Activated CD4-positive, alpha-beta memory T cell treated with anti-CD3 and anti-CD28 coated beads, Interleukin-2, amount 10 ng/mL, durations not matched to agents 7 days and 5 days (primary cell): ENCODE results near the gene BTBD9. TPM values are rescaled to one million over a fixed set of nuclear protein-coding genes. Genes with fewer than 3 reads are reported as not detected.

Source experiments
- CTCF ChIA-PET: fragments of 350-600 bp; sonication (Branson Sonifier 250); formaldehyde crosslinking; loops from one replicate; lab custom pipeline; 2021; ENCODE audit warnings: antibody characterized with exemption, inconsistent platforms; lab: Charles Lee
- POLR2A ChIA-PET: fragments of 350-600 bp; sonication (Branson Sonifier 250); formaldehyde crosslinking; loops from one replicate; lab custom pipeline; 2021; ENCODE audit warnings: antibody characterized with exemption; lab: Charles Lee
- DNase-seq: peaks from one replicate; pipeline ENCODE4 v3.0.0-alpha.2; 2020
- H3K27ac Mint-ChIP-seq: one replicate; pipeline ENCODE4 v1.8.0; 2021; ENCODE audit warnings: mild to moderate bottlenecking, mixed read lengths
- H3K27me3 Mint-ChIP-seq: one replicate; pipeline ENCODE4 v1.8.0; 2021; ENCODE audit warnings: mixed read lengths
- H3K36me3 Mint-ChIP-seq: one replicate; pipeline ENCODE4 v1.8.0; 2021; ENCODE audit warnings: low read depth, mixed read lengths
- H3K4me1 Mint-ChIP-seq: one replicate; pipeline ENCODE4 v1.8.0; 2021; ENCODE audit warnings: mixed read lengths
- H3K4me3 Mint-ChIP-seq: one replicate; pipeline ENCODE4 v1.8.0; 2021; ENCODE audit warnings: mild to moderate bottlenecking, mixed read lengths
- H3K9me3 Mint-ChIP-seq: one replicate; pipeline ENCODE4 v1.8.0; 2021; ENCODE audit warnings: mixed read lengths
- total RNA-seq, 2 experiments: library from RNA; stranded (reverse); gene quantifications; one replicate each; pipeline ENCODE4 v1.2.3, GENCODE V29; 2021

Gene BTBD9
- total RNA-seq, 2 experiments from 2014 or later = 14.7 to 16.1 TPM

DNA sequence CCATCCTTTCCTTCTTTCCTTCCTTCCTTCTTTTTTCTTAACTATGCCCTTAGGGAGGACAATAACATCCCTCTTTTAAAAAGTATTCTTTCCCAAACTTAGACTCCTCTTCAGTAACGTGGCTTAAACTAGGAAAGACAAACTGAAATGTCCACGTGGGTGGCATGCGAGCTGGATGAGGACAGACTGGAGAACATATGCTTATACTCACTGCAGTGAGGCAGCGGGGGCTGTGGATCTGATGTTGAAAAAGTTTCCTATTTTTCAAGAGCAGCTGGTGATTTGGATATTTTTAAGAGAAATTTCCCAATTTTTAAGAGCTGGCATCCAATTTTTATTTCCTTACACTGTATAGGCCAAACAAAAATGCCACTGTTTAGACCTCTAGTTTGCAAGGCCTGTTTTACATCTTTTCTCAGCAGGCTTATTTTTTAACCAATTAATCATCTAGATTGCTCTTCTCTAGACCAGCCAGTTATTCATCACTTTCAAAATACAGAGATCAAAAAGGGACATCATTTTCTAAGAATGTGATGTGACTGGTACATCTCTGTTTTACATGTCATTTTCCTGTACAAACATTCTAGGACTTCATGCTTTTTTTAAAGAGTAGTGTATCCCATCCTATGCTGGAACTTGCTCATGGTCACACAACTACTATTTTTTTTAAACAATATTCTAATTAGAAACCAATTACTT, 226.5 kb downstream of the BTBD9 start:
- POLR2A ChIA-PET = no interaction called here
- H3K9me3 Mint-ChIP-seq = no peaks in the 10 kb centered on the region

DNA sequence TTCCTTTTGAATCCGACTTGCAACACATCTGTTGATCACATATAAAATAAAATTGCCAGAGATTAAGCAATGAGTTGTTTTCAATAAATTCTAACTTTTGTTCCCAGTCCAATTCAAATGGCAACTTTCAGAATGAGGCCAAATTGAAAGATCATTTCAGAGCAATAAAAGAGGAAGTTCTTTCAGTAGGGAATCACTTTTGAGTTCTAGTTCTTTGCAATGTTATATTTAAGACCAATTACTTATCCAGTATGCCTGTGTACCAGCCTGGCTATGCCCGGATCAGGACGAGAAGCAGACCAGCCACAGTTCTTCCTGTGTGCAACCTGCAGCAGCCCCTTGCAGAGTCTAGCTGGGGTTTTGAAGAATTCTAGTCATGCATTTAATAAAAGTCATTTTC, 232.5 kb downstream of the BTBD9 start:
- ChIA-PET POLR2A (no interaction called here), CTCF (no interaction called here)
- no peak for DNase-seq
- no peak overlapping the region for H3K4me3 Mint-ChIP-seq
- H3K27ac Mint-ChIP-seq = no peak overlapping the region
- no peaks in the 10 kb centered on the region for H3K9me3 Mint-ChIP-seq
- no peaks in the 10 kb centered on the region for H3K27me3 Mint-ChIP-seq
- no peaks in the 10 kb centered on the region for H3K36me3 Mint-ChIP-seq
- peaks cover 12% of the 10 kb centered on the region for H3K4me1 Mint-ChIP-seq

More for the DNA sequence above, 226.5 kb downstream of the BTBD9 start:
- CTCF ChIA-PET = no interaction called here
- H3K4me3 Mint-ChIP-seq = no peak overlapping the region
- H3K27ac Mint-ChIP-seq = no peak overlapping the region
- H3K27me3 Mint-ChIP-seq = no peaks in the 10 kb centered on the region
- no peaks in the 10 kb centered on the region for H3K36me3 Mint-ChIP-seq
- peaks cover 6% of the 10 kb centered on the region for H3K4me1 Mint-ChIP-seq
- DNase-seq = no peak

DNA sequence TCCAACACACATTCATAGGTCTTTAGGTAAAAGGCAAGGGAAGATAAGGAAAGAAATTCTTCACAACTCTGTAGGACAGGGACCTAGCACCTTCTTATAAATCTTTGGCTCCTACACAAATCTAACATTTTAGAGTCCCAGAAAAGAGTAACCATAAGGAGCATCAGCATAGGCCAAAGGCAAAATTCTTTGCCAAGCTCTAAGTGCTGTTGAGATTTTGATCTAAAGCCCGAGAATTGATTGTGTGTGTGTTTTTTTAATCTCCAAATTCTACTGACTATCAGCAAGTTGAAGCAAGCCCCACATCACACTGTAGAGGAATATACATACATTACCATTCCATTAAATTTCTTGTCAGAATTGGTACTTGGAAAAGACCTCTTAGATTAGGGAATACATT, 233.6 kb downstream of the BTBD9 start:
- Mint-ChIP-seq H3K27ac (no peak overlapping the region), H3K27me3 (no peaks in the 10 kb centered on the region), H3K36me3 (no peaks in the 10 kb centered on the region), H3K9me3 (no peaks in the 10 kb centered on the region), H3K4me1 (peaks cover 12% of the 10 kb centered on the region), H3K4me3 (no peak overlapping the region)
- CTCF ChIA-PET = no interaction called here
- no peak for DNase-seq
- POLR2A ChIA-PET = no interaction called here

DNA sequence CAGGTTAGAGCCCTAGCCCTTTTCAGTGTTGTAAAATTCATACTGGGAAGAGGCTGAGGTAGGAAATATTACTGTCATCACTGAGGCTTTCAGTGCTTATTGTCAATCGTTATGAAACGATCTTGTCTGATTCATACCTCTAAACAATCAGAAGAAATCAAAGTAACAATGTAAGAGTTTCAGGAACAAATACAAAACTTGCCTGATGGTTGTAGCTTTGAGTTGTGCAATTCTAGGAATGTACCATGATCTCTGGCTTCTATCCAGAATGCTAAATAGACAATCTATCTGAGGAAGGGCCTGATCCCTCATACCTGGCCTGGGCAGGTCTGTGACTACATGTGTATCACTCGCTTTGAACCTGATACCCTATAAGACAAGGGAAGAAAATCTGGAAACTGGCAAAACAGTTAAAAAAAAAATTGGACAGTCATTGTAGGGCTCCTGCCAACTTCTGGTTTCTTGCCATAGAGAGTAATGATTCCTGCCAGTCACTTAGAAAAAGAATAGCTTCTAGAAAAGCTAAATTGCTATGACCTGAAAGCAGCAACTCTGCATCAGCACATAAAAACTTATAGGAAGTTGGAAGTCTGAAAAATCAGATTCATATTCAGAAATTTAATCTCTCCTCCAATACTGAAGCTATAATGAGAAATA, 234.7 kb downstream of the BTBD9 start:
- Mint-ChIP-seq H3K27ac (no peak overlapping the region), H3K4me1 (peaks cover 12% of the 10 kb centered on the region), H3K36me3 (no peaks in the 10 kb centered on the region), H3K4me3 (no peak overlapping the region), H3K27me3 (no peaks in the 10 kb centered on the region), H3K9me3 (no peaks in the 10 kb centered on the region)
- POLR2A ChIA-PET = no interaction called here
- DNase-seq = no peak
- CTCF ChIA-PET = no interaction called here

DNA sequence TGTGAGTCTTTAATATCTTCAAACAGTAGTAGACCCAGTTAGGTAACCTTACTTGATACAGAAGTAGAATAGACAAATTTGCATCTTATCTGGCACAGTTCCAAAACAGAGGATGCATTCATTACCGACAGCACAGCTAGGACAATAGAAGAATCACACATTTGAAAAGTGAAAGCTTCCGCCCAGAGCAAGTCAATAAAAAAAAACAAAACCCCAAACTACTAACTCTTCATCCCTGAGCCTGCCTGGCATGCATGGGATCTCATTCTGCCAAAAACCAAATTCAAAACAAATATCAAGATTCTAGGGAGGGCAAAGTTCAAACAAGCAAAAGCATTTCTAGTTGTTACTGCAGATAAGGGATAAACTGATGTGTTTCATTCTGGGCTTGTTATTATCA, 235.4 kb downstream of the BTBD9 start:
- CTCF ChIA-PET = no interaction called here
- POLR2A ChIA-PET = no interaction called here
- peaks cover 12% of the 10 kb centered on the region for H3K4me1 Mint-ChIP-seq

DNA sequence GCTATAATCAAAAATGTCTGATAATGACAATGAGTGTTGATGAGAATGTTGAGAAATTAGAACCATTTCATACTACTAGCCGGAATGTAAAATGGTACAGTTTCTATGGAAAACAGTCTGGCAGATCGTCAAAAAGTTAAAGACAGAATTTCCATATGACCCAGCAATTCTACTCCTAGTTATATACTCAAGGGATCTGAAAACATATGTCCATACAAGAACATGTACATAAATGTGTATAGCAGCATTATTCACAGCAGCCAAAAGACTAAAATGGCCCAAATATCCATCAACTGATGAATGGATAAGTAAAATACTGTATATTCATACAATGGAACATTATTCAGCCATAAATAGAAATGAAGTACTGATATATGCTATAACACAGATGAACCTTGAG, 236.2 kb downstream of the BTBD9 start:
- H3K9me3 Mint-ChIP-seq = no peaks in the 10 kb centered on the region
- DNase-seq = no peak
- no peaks in the 10 kb centered on the region for H3K36me3 Mint-ChIP-seq
- H3K27ac Mint-ChIP-seq = no peak overlapping the region
- ChIA-PET POLR2A (no interaction called here), CTCF (no interaction called here)
- H3K4me3 Mint-ChIP-seq = no peak overlapping the region
- peaks cover 12% of the 10 kb centered on the region for H3K4me1 Mint-ChIP-seq
- H3K27me3 Mint-ChIP-seq = no peaks in the 10 kb centered on the region

More for the DNA sequence above, 235.4 kb downstream of the BTBD9 start:
- H3K9me3 Mint-ChIP-seq = no peaks in the 10 kb centered on the region
- no peaks in the 10 kb centered on the region for H3K36me3 Mint-ChIP-seq
- H3K27me3 Mint-ChIP-seq = no peaks in the 10 kb centered on the region
- no peak overlapping the region for H3K27ac Mint-ChIP-seq
- H3K4me3 Mint-ChIP-seq = no peak overlapping the region
- DNase-seq = no peak

DNA sequence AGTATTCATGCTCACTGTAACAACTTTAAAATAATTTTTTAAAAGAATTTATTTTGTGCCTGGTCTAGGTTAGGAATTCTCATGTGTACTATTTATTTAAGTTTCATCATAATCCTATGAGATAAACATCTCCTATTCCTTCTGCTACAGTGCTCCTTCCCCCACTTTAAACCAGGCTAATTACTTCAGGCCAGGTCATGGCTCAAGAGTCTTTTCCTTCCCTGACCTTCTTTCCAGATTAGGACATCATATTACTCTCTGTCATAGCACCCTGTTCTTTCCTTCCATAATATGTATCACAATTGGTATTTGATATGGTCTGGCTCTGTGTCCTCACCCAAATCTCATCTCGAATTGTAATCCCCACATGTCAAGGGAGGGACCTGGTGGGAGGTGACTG, 239.0 kb downstream of the BTBD9 start:
- ChIA-PET POLR2A (no interaction called here), CTCF (no interaction called here)
- Mint-ChIP-seq H3K4me1 (peaks cover 10% of the 10 kb centered on the region), H3K27me3 (no peaks in the 10 kb centered on the region), H3K4me3 (no peak overlapping the region), H3K27ac (no peak overlapping the region), H3K9me3 (no peaks in the 10 kb centered on the region), H3K36me3 (no peaks in the 10 kb centered on the region)
- DNase-seq = no peak

DNA sequence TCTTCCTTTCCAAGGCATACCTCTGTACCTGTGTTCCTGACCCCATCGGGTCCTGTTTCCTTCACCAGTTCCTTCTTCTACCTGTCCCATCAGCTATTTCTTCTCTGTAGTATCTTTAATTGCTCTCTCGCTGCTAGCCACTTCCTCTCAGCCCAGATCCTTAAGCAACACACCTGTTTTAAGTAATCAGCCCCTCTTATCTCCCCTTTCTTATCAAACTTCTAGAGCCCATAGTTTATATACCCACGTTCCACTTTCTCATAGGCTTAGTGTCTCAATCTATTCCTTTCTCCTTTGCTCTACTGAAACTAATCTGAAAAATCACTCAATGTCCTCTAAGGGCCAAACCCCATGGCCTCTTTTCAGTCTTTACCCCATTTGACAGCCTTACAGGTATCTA, 239.6 kb downstream of the BTBD9 start:
- Mint-ChIP-seq H3K36me3 (no peaks in the 10 kb centered on the region), H3K27ac (no peak overlapping the region), H3K4me3 (no peak overlapping the region), H3K4me1 (peaks cover 9% of the 10 kb centered on the region), H3K27me3 (no peaks in the 10 kb centered on the region), H3K9me3 (no peaks in the 10 kb centered on the region)
- CTCF ChIA-PET = no interaction called here
- POLR2A ChIA-PET = no interaction called here
- DNase-seq = no peak

DNA sequence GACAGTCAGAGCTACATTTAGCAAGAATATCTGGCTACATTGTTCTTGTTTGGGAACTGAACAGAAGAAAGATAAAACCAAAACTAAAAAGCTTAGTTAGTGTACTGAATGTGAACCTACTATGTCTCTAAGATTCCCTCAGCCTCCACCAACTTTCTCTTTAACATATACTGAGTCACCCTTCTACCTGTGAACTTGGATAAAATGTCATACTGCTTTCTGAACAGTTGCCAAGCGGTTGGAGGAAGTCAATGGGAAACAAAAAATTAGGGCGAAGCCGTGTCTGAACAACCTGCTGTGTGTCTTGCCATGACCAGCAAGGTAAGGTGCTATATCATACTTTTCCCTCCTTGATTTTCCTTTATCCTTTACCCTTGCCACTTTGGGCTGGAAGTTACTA, 243.5 kb downstream of the BTBD9 start:
- Mint-ChIP-seq H3K4me1 (no peaks in the 10 kb centered on the region), H3K27me3 (no peaks in the 10 kb centered on the region), H3K36me3 (no peaks in the 10 kb centered on the region), H3K9me3 (no peaks in the 10 kb centered on the region), H3K27ac (no peak overlapping the region), H3K4me3 (no peak overlapping the region)
- POLR2A ChIA-PET = no interaction called here
- no peak for DNase-seq
- CTCF ChIA-PET = no interaction called here

DNA sequence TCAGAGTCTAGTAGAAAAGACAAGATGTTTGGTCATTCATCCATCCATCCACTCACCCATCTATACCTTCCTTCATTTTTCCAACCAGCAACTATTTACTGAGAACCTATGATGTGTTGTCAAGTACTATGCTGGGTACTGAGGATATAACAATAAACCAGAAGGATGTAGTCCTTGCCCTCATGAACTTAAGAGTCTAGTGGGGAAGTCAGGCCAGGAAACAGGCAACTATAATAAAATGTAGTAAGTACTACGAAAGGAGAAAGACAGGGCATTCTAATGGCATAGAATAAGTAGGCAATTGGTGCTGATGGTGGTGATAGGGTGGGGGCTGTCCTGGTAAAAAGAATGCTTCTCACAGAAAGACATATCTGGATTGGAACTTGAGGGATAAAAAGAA, 245.7 kb downstream of the BTBD9 start:
- H3K9me3 Mint-ChIP-seq = no peaks in the 10 kb centered on the region
- H3K4me3 Mint-ChIP-seq = no peak overlapping the region
- H3K27me3 Mint-ChIP-seq = no peaks in the 10 kb centered on the region
- H3K4me1 Mint-ChIP-seq = no peaks in the 10 kb centered on the region
- no peaks in the 10 kb centered on the region for H3K36me3 Mint-ChIP-seq
- no peak overlapping the region for H3K27ac Mint-ChIP-seq
- ChIA-PET POLR2A (no interaction called here), CTCF (no interaction called here)
- DNase-seq = no peak

DNA sequence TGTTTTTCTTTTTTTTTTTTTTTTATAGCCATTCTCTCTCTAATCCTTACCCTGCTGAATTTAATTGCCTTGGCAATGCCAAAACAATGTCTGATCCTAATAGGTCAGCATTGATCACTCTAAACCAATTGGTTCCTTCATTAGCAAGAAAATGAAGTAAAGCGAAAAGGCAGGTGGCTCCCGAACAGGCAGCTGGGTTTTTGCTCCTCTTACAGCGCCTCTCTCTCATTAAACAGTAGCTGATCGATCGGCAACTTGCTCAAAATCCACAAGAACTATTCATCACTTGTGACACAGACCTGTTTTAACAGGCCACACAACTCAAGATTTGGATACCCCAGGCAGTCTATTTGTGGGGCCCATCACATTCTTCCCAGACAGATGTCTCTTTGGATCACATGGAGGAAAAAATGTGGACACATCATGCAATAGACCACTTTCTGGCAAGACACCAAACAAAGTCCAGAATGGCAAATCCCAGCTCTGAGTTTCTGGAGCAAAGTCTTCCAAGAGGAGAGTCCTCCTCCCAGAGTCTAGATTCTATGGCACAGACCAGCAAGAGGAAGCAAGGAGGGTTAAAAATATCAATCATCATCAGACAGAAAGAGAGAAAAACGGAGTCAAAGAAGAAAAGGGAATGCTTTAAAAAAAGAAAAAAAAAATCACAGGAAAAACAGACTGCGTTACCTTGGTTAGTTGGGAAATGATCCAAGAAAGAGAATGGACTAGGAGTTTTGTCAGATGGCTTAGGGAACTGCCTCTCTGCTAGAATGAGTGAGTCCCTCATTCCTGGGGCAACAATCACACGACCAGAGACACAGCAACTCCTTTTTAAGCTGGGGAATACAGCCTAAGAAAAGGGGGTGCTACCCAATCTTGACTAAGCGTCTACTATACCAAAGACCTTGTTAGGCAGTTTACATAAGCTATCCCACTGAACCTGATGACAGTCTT, 247.8 kb downstream of the BTBD9 start:
- CTCF ChIA-PET = no interaction called here

DNA sequence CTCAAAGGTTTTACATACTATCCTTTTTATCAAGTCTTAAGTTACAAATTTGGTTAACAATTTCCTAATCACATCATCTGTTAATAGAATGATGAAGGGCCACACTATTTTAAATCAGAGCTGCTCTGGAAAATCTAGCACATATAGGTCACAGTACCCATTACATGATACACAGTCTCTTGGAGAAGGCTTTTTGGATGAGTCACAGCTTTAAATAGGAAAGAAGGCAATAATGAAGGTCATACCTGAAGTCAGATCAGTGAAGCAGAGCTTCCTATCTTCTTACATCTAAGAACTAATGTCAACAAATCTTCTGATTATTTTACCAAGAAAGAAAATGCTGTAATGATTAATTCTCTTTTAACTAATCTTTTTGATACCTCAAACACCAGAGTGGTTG, 248.5 kb downstream of the BTBD9 start:
- POLR2A ChIA-PET = no interaction called here
- CTCF ChIA-PET = no interaction called here

More for the DNA sequence above, 247.8 kb downstream of the BTBD9 start:
- no peaks in the 10 kb centered on the region for H3K36me3 Mint-ChIP-seq
- no peak for DNase-seq
- H3K4me1 Mint-ChIP-seq = no peaks in the 10 kb centered on the region
- no peaks in the 10 kb centered on the region for H3K27me3 Mint-ChIP-seq
- H3K9me3 Mint-ChIP-seq = no peaks in the 10 kb centered on the region
- H3K27ac Mint-ChIP-seq = no peak overlapping the region
- no peak overlapping the region for H3K4me3 Mint-ChIP-seq
- POLR2A ChIA-PET = no interaction called here

DNA sequence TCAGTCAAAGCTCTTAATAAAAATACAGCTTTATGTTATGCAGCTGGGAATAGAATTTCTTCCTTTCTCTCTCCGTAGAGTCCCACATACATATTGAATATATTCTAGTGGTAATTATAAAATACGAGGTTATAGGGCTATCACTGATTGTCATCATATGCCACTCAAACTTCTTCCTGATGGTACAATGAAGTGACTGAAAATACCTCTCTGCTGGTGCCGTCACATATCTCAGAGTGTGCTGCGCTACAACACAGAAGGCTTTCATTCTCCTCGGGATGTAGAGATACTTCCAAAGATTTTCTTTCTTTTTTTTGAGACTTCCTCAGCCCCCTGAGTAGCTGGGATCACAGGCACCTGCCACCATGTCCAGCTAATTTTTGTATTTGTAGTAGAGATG, 249.9 kb downstream of the BTBD9 start:
- H3K9me3 Mint-ChIP-seq = no peaks in the 10 kb centered on the region
- POLR2A ChIA-PET = no interaction called here
- no peaks in the 10 kb centered on the region for H3K4me1 Mint-ChIP-seq
- CTCF ChIA-PET = no interaction called here
- no peaks in the 10 kb centered on the region for H3K36me3 Mint-ChIP-seq
- no peaks in the 10 kb centered on the region for H3K27me3 Mint-ChIP-seq
- DNase-seq = no peak
- H3K27ac Mint-ChIP-seq = no peak overlapping the region
- no peak overlapping the region for H3K4me3 Mint-ChIP-seq

More for the DNA sequence above, 248.5 kb downstream of the BTBD9 start:
- no peaks in the 10 kb centered on the region for H3K4me1 Mint-ChIP-seq
- DNase-seq = no peak
- no peaks in the 10 kb centered on the region for H3K9me3 Mint-ChIP-seq
- no peaks in the 10 kb centered on the region for H3K36me3 Mint-ChIP-seq
- H3K27ac Mint-ChIP-seq = no peak overlapping the region
- H3K4me3 Mint-ChIP-seq = no peak overlapping the region
- H3K27me3 Mint-ChIP-seq = no peaks in the 10 kb centered on the region
